Effector CD4-positive, alpha-beta T cell (primary cell): ENCODE results near the gene STXBP1.
"Not testable (repeated sequence)": the region's sequence is repeated elsewhere in the genome, so short reads cannot be mapped to it uniquely, and the experiment has no call there.

Source experiments
- DNase-seq: peaks from one replicate; pipeline ENCODE4 v3.0.0-alpha.2; 2020

The STXBP1 gene

DNA sequence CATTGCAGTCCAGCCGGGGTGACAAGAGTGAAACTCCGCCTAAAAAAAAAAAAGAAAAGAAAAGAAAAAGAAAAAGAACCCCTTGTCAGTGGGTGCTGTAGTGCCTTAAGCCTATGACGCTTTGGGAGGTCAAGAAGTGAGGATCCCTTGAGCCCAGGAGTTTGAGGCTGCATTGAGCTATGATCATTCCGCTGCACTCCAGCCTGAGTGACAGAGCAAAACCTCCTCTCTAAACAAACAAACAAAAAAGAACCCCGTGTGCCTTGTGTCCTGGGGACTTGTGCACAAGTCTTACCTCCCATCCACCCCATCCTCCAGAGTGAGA is 33.5 kb upstream of the STXBP1 start:
- DNase-seq = no peak

DNA sequence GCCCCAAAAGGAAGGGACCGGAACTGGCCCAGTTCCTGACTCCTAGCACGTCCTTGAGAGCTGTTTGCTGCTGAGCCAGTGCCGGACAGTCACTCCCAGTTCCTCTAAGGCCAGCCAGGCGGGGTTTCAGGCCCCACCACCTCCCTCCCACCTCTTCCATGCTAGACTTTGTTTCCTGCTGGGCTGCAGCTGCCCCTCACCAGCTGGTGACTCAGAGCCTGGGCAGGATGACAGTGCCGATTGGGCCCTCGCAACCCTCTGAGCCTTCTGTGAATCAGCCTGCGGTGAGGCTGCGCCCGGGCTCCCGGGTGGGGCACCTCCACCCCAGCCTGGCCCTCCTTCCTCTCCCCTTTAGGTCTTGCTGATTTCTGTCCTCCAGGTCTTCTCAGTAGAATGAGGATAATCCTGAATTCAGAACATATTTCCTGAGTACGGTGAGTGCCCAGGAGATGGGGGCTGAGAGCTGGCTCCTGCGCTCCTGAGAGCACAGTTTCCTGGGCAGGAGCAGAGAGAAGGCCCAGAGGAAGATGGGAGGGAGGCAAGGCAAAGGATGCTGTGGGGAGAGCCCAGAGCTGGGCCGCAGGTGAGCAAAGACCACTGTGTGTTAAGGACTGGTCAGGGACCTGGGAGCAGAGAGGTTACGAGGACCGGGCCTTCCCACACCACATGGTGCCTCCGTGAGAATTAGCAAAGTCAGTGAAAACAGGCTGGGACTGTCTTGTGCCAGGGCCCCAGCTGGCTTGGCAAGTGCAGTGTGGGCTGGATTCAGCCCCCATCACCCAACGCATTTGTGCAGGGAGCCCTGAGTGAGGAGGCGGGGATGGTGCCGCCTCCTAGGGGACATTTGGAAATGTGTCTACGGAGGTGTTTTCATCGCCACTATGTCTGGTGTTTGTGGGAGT is 32.9 kb upstream of the STXBP1 start:
- peak; percentile 53 for DNase-seq

DNA sequence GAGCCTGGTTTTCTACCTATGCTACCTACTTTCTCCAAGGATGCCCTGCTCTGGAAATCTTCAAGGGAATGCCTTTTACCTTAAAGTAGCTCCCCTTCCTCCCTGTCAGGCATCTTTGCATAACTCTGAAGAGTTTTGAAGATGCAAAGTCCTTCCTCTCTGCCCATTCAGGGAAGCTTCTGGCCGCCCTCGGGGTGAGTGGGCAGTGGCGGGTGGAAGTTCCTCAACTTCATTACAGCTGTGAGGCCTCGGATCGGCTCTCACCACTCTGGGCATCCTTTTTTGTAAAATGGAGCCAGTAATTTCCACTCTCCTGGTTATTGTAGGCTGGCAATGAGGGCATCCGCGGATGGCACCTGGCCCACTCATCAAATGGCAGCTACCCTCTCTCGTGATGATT is 31.7 kb upstream of the STXBP1 start:
- DNase-seq = no peak

DNA sequence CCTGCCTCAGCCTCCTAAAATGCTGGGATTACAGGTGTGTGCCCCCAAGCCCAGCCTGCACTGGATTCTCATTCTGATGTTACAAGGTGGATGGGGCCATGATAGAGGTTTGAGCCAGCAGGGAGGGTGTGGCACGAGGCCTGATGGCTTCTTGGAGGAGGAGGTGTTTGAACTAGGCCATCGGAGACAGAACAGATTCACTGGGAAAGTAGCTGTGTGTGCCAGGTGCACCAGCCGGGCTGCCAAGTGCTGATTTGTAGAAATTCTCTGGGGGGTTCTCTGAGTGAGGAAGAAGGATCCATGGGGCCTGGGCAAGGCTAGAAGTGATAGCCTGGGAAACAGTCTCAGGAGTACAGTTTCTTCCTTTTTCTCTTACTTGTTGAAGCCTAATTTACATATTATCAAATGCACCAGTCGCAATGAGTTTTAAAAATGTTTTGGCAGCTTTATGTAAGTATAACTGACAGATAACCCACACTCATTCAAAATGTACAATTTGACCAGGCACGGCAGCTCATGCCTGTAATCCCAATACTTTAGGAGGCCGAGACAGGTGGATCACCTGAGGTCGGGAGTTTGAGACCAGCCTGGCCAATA is 31.1 kb upstream of the STXBP1 start:
- DNase-seq = no peak

DNA sequence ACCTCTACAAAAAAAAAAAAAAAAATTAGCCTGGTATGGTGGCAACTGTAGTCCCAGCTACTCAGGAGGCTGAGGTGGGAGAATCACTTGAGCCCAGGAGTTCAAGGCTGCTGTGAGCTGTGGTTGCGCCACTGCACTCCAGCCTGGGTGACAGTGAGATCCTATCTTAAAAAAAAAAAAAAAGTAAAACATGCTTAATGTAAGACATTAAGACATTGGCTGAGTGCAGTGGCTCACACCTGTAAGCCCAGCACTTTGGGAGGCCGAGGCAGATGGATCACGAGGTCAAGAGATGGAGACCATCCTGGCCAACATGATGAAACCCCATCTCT is 27.6 kb upstream of the STXBP1 start:
- DNase-seq = not testable (repeated sequence)

DNA sequence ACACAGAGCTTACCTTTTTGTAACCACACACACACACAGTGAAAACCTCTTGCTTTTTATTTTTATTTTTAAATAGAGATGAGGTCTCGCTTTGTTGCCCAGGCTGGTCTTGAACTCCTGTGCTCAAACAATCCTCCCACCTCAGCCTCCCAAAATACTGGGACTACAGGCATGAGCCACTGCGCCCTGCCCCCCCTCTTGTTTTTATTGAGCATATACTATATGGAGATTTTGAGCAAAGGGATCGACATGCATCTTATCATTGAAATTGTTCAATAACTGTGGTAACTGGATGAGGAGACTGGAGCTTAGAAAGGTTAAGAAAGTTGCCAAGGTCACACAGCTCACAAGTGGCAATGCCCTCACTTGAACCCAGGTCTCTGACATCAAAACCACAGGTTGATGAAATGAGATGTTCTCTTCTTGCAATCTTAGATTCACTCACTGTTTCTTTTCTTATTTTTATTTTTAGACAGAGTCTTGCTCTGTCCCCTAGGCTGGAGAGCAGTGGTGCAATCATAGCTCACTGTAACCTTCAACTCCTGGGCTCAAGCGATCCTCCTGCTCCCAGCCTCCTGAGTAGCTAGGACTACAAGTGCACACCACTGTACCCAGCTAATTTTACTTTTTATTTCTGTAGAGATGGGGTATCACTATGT is 26.8 kb upstream of the STXBP1 start:
- no peak for DNase-seq

DNA sequence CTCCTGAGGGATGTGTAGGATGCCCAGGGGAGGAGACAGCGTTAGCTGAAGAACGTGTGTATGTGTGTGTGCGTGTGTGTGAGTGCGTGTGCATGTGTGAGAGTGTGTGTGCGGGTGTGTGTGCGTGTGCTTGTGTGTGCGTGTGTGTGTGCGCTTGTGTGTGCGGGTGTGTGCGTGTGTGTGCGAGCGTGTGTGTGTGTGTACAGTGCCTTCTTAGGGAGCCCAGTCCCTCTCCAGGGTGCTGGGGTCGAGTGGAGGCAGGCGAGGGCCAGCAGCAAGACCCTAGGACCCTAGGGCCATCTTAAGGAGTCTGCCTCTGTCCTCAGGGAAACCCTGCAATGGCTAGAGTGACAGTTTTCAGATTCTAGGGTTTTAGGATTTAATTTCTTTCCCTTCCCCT is 26.0 kb upstream of the STXBP1 start:
- no peak for DNase-seq

DNA sequence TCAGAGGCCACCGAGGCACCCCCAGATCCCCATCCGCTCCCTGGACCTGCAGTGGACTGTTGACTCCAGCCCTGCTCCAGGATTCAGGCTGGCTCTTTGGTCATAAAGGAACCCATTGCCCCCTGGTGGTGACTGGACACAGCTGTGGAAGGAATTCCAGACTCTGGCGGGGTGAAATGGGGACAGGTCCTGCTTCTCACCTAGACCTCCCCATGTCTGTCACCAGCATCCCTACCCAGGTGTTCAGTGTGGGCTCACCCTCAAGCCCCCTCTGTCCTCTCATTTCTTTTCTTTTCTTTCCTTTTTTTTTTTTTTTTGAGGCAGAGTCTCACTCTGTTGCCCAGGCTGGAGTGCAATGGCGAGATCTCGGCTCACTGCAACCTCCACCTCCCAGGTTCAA is 25.5 kb upstream of the STXBP1 start:
- peak; percentile 56 for DNase-seq

DNA sequence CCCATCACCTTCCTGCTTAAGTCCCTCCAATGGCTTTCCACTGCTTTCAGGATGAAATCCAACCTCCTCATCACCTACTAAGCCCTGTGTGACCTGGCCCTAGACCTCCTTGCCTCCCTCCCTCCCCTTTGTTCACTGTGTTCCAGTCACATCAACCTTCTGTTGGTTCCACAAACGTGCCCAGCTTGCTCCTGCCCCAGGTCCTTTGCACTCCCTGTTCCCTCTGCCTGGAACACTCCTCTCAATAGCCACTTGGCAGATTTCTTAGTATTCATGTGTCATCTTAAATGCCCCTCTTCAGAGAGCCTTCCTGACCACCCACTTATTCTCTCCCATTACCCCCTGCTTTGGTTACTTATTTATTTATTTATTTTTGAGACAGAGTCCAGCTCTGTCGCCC is 24.1 kb upstream of the STXBP1 start:
- DNase-seq = no peak

DNA sequence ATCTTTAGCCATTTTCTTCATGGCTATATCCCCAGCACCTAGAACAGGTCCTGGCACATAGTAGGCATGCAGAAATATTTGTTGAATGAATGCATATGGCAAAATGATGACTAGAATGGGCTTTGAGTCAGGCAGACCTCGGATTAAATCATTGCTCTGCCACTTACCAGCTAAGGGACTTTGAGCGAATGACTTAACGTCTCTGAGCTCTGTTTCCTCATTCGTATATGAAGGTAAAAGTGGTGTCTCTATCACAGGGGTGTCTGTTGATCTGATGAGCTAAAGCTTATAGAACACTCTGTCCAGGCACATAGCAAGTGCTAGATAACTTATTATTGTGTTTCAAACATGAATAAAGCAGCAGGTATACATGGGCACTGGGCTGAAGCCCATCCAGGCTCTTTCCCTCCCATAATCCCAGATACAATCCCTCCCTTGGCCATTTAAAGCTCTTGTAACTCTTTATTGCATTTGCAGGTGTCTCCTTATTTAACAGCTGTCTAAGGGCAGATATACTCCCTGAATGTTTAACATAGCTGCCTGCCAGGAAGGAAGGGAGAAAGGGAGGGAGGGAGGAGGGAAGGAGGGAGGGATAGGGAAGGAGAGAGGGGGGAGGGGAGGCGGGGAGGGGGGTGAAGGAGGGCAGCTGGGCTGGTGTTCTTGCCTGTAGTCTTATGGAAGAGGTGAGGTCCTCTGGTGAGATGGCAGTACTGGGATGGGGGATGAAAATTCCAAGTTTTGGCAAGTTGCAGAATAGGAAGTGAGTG is 23.2 kb upstream of the STXBP1 start:
- DNase-seq = no peak

DNA sequence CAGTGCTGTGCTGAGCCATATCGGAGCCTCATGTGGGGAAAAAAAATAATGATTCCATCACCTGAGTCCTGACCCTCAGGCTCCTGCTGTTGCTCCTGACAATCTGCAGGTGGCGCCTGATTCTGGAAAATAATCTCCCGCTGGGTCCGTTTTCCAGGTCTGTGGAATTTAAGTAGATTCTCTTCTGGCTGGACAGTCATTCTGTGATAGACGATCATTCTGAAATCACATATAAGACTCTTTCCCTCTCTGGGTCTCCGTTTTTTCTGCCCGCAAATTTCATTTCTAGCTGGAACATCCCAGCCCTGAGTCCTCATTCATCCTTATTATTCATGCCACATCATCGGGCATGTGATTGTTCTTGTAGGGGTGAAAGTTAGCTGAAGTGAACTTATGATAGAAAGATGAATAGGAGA is 22.1 kb upstream of the STXBP1 start:
- no peak for DNase-seq

DNA sequence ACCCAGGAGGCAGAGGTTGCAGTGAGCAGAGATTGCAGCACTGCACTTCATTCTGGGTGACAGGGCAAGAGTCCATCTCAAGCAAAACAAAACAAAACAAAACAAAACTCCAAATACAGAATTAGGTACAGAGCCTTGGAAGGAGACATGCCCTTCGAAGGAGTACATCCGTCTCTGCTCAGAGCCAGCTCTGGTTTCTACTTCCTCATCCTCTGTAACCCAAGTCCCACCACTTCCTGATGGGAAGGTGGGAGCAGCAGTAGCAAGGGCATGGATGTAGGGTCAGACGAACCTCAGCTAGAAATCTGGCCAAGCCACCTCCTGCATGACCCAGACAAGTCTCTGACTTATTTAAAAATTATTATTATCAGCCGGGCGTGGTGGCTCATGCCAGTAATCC is 16.5 kb upstream of the STXBP1 start:
- DNase-seq = no peak

DNA sequence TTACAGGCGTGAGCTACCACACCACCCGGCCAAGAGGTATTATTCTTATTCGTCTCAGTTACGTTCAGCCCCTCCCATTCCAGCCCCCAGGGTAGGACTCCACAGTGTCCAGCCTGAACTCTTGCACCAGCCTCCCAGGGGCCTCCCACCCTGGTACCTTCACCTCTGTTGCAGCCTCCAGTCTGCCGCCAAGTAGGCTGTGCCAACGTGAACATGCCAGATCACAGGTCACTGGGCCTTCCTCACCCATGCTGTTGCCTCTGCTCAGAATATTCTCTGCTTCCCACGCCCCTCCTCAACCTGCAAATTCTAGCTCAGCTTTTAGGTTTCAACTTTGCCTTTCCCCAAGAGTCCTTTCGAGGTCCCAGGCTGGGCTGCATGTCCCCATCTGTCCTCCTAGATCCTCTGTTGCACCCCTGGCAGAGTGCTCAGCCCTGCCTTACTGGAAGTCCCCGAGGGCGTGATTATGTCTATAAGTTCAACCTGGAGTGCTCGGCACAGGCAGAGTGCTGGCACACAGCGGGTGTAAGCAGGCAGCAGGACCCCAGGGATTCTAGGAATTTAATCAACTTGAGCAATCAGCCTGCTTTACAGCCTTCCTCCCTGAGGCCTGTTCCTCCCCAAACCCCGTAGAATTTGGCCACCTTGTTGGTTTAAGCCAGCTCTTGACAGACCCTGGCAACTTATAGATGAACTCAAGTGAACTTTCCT is 13.1 kb upstream of the STXBP1 start:
- DNase-seq = no peak

DNA sequence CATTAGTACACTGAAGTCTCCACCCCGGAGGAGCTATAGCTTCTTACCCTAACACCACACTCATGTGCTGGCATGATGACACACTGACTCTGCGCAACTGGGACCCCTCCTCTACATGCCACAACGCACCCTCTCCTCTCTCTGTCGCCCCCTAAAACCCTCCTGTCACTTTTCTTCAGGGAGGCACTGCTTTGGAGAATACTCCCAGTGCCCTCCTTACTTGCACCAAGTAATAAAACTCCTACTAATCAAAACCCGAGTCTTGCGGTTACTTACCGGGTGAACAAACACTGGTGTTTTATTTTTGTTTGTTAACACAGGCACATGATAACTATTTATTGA is 12.6 kb upstream of the STXBP1 start:
- no peak for DNase-seq

DNA sequence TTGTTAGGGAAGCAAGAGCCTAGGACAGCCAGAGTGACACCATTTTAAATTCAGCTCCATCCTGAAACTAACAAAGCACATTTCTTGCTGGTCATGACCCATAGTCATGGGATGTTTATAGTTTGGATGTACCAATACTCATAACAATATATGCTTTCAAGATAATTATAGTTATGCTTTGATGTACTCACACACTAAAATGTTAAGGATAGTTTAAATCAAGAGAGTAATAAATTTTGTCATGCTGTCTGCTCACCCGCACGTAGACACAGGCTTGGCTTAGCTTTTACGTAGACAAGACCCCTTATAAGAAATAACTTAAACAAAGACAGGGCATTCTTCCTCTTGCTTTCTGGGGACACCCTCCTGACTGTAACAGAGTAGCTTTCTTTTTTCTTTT is 8.9 kb upstream of the STXBP1 start:
- DNase-seq = no peak

DNA sequence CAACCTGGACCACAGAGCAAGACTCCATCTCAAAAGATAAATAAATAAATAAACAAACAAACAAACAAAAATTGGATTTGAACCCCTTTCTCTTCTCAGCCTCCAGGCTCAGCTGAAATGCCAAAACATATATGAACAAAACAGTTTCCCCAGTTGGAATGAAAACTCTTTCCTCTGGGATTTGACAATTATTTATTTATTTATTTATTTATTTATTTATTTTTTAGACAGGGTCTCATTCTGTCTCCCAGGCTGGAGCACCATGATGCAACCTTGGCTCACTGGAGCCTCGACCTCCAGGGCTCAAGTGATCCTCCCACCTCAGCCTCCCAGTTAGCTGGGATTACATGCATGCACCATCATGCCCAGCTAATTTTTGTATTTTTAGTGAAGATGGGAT is 6.0 kb upstream of the STXBP1 start:
- DNase-seq = no peak

DNA sequence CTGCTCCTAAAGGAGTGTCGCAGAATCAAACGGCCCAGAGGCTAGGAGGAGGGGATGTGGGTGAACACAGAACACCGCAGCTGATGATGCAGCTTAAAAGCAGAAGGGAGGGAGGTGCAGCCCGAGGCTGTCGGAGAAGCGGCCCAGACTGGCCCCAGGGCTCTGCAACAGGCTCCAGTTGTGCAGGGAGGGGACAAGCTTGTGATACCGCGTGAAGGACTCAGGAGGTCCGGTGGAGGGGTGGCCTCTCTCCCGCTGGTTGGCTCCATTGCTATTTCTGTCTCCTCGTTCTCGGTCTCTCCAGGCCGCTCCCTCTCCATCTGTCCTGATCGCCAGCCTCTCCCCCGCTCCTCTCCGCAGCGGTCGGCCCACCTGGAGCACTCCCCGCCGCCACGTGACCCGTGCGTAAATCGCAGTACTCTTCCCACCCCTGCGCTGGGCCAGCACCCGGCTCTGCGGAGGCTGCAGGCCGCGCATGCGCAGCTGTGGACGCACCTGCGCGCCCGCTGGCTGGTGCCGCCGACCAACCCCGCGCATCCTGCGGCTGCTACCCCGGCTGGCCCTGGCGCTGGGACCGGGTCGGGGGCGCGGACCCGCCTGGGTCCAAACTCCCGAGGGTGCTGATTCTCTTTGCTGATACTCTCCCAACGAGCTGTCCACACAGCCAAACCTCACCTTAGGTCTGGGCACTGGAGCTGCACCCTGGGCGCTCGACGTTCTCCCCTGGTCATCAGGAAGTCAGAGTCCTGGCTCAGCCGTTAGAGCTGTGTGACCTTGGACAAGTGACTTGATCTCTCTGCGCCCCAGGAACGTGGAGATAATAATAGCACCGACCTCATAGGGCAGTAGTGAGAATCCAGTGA is 3.7 kb upstream of the STXBP1 start:
- peak; percentile 66 for DNase-seq

DNA sequence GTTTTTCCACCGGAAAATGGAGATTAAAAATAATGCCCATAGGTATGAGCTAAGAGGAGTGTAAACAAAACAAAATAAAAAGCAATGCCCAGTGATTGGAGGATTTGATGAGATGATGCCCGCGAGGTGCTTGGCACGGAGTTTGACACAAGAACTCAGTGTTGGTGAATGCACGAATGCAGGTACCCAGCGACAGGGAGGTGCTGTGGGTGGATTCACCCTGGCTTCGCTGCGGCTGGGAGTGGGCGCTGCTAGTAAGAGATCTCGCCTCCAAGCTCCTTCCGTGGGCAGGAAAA is 526 bp upstream of the STXBP1 start:
- no peak for DNase-seq

DNA sequence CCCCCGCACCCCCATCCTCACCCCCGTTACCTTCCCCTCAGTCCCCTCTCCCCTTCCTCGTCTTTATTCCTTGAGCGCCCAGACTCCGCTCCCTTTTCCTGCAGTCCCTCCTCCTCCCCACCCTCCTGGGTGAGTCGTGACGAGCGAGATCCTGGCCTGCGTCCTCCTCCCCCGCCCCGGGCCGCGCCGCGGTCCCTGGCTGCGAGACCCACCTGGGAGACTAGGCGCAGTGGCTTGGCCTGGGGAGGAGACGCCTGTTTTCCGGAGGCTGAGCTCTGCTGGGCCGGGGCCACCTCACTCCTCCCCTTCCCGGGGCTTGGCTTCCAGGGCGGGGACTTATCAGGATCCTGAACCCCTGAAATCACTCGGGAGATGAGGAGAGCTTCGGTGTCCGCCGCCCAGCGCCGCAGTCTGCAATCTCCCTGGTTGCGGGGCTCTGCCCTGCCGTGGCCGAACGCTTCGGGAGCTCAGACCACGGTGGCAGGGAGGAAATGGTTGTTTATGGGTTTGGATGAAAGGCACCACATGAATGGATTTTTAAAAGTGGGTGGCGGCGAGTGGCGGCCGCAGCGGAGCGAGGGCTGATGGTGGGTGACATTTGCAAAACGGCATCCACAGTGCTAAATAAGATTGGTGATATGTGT is 984 bp downstream of the STXBP1 start:
- peak; percentile 17 for DNase-seq

DNA sequence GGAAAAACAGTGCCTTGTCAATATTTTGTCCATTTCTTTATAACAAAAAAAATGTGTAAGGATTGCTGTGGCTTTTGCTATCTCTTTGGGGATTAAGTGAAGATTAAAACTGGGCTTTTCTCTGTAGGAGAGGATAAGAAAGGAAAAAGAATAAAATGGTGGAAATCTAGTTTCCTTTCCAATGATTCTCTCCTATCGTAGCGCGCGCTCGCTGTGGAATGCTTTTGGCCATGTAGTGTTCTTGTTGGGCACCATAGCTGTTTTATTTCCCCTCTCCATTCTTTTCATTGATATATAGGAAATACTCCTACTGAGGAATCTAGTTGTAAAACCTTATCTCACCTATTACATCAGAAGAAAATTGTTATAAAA is 1.5 kb downstream of the STXBP1 start:
- DNase-seq = no peak

DNA sequence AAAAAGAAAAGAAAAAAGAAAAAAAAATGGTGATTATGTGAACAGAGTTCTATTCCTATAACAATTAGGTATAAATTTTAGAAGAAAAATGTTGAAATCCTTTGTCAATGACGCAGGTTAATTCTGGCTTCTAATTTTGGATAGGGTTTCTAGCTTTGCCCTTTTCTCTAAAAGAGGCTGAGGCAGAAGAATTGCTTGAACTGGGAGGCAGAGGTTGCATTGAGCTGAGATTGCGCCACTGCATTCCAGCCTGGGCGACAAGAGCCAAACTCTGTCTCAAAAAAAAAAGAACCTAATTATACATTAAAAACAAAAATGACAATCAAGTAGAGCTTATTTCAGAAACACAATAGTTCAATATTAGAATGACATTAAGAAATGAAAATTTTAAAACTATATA is 2.9 kb downstream of the STXBP1 start:
- no peak for DNase-seq
